Mesenchymal stem cell (in vitro differentiated cells and primary cell): ENCODE data around the gene GGTLC2.
A peak's percentile ranks its signal among the peaks of the same experiment; 100 is the strongest.

Source experiments
- DNase-seq: peaks from one replicate; pipeline ENCODE4 v3.0.0-alpha.2; 2013
- H2AFZ ChIP-seq: one replicate; pipeline ENCODE4 v1.6.1; 2013; ENCODE audit warnings: low read depth, mild to moderate bottlenecking, control low read depth, inconsistent platforms, low read length, moderate library complexity
- H2AK5ac ChIP-seq: 2 replicates; pipeline ENCODE4 v1.6.1; 2013; ENCODE audit warnings: low read length, moderate library complexity, mild to moderate bottlenecking, inconsistent platforms; ENCODE audit not compliant: severe bottlenecking
- H2BK120ac ChIP-seq: one replicate; pipeline ENCODE4 v1.6.1; 2013; ENCODE audit warnings: low read depth, mild to moderate bottlenecking, inconsistent platforms, low read length, moderate library complexity
- H2BK12ac ChIP-seq, 2 experiments: one replicate each; pipeline ENCODE4 v1.6.1; 2013; ENCODE audit warnings: inconsistent platforms in 2 of 2, low read length in 2 of 2, mild to moderate bottlenecking in 2 of 2, moderate library complexity in 2 of 2, control low read depth in 1 of 2
- H2BK15ac ChIP-seq: one replicate; pipeline ENCODE4 v1.6.1; 2013; ENCODE audit warnings: mild to moderate bottlenecking, low read depth, inconsistent platforms; ENCODE audit not compliant: poor library complexity, severe bottlenecking
- H2BK5ac ChIP-seq: 2 replicates; pipeline ENCODE4 v1.6.1; 2013; ENCODE audit warnings: low read depth, mild to moderate bottlenecking, low read length, control low read depth, inconsistent platforms; ENCODE audit not compliant: poor library complexity, severe bottlenecking
- H3K14ac ChIP-seq, 2 experiments: one replicate each; pipeline ENCODE4 v1.6.1; 2013; ENCODE audit warnings: inconsistent platforms in 2 of 2, low read length in 2 of 2, control low read depth in 1 of 2, mild to moderate bottlenecking in 1 of 2, moderate library complexity in 1 of 2
- H3K18ac ChIP-seq, 2 experiments: one replicate each; pipeline ENCODE4 v1.6.1; 2013; ENCODE audit warnings: inconsistent platforms in 2 of 2, low read length in 2 of 2, control low read depth in 1 of 2, low read depth in 1 of 2, mild to moderate bottlenecking in 1 of 2
- H3K23ac ChIP-seq, 2 experiments: one replicate each; pipeline ENCODE4 v1.6.1; 2013; ENCODE audit warnings: inconsistent platforms in 2 of 2, low read length in 2 of 2, mild to moderate bottlenecking in 2 of 2, moderate library complexity in 2 of 2, control low read depth in 1 of 2
- H3K27ac ChIP-seq: 2 replicates; pipeline ENCODE4 v1.5.1; 2013; ENCODE audit warnings: mild to moderate bottlenecking, moderate library complexity, low read length, control low read depth, inconsistent platforms; ENCODE audit not compliant: poor library complexity, severe bottlenecking
- H3K27me3 ChIP-seq, 2 experiments: 2 replicates each; pipeline versions ENCODE4 v1.6.1 to v1.7.0; 2013; ENCODE audit warnings: low read length in 2 of 2, mild to moderate bottlenecking in 2 of 2, moderate library complexity in 2 of 2, control low read depth in 1 of 2, inconsistent platforms in 1 of 2; ENCODE audit not compliant: control insufficient read depth in 1 of 2, insufficient read depth in 1 of 2
- H3K36me3 ChIP-seq, 2 experiments: 2 replicates each; pipeline versions ENCODE4 v1.6.1 to v1.7.0; 2013; ENCODE audit warnings: low read length in 2 of 2, control low read depth in 1 of 2, inconsistent platforms in 1 of 2, low read depth in 1 of 2, mild to moderate bottlenecking in 1 of 2; ENCODE audit not compliant: insufficient read depth in 2 of 2, control insufficient read depth in 1 of 2
- H3K4ac ChIP-seq, 2 experiments: one replicate each; pipeline ENCODE4 v1.6.1; 2013; ENCODE audit warnings: inconsistent platforms in 2 of 2, low read length in 2 of 2, mild to moderate bottlenecking in 2 of 2, moderate library complexity in 2 of 2, control low read depth in 1 of 2, low read depth in 1 of 2
- H3K4me1 ChIP-seq: 2 replicates; pipeline ENCODE4 v1.6.1; 2013; ENCODE audit warnings: low read depth, low read length, control low read depth; ENCODE audit not compliant: control insufficient read depth, insufficient read depth
- H3K4me2 ChIP-seq: 2 replicates; pipeline ENCODE4 v1.6.1; 2013; ENCODE audit warnings: low read length, mild to moderate bottlenecking, inconsistent platforms; ENCODE audit not compliant: poor library complexity, severe bottlenecking
- H3K4me3 ChIP-seq, 2 experiments: 2 replicates each; pipeline versions ENCODE4 v1.5.1 to v1.7.0; 2013; ENCODE audit warnings: low read length in 2 of 2, mild to moderate bottlenecking in 2 of 2, control low read depth in 1 of 2, low read depth in 1 of 2; ENCODE audit not compliant: insufficient read depth in 1 of 2
- H3K79me1 ChIP-seq: replicated peaks from 2 replicates; pipeline ENCODE4 v1.6.1; 2013; ENCODE audit warnings: mild to moderate bottlenecking, control low read depth, low read length, inconsistent platforms; ENCODE audit not compliant: poor library complexity, severe bottlenecking
- H3K9ac ChIP-seq: 2 replicates; pipeline ENCODE4 v1.7.0; 2013; ENCODE audit warnings: mild to moderate bottlenecking, low read length, moderate library complexity
- H3K9me3 ChIP-seq: 2 replicates; pipeline ENCODE4 v1.7.0; 2013; ENCODE audit warnings: mild to moderate bottlenecking, low read length; ENCODE audit not compliant: control insufficient read depth
- H4K8ac ChIP-seq: one replicate; pipeline ENCODE4 v1.6.1; 2013; ENCODE audit warnings: inconsistent platforms, mild to moderate bottlenecking, low read length, moderate library complexity
- H4K91ac ChIP-seq: one replicate; pipeline ENCODE4 v1.6.1; 2013; ENCODE audit warnings: mild to moderate bottlenecking, low read length, inconsistent platforms
- WGBS: methylation state at CpG from one replicate; pipeline ENCODE4 v1.1.7; 2013; ENCODE audit warnings: mixed read lengths; 5-methylcytosine and 5-hydroxymethylcytosine counted together

GGTLC2 gene

GRCh38 chr22:22680396-22680795 is 36.0 kb downstream of the GGTLC2 start:
- H3K23ac ChIP-seq: no peak overlapping the region
- H3K27ac ChIP-seq: peak overlapping the region; percentile 18
- no peaks in the 10 kb centered on the region for H3K36me3 ChIP-seq
- no peak overlapping the region for H3K18ac ChIP-seq
- no peak overlapping the region for H2BK5ac ChIP-seq
- no peak overlapping the region for H3K14ac ChIP-seq
- H4K8ac ChIP-seq: no peak overlapping the region
- H3K4me3 ChIP-seq: no peak overlapping the region
- no peak for DNase-seq
- no peak overlapping the region for H2BK12ac ChIP-seq
- H3K9ac ChIP-seq: no peak overlapping the region
- H4K91ac ChIP-seq: no peak overlapping the region
- H3K9me3 ChIP-seq: no peaks in the 10 kb centered on the region
- H2AK5ac ChIP-seq: peak overlapping the region; percentile 22
- H3K4me1 ChIP-seq: peaks cover 30% of the 10 kb centered on the region
- H2BK15ac ChIP-seq: no peak overlapping the region
- 69% methylated on average over 4 of the region's 4 CpGs for WGBS
- no peak overlapping the region for H2BK120ac ChIP-seq
- no peak overlapping the region for H2AFZ ChIP-seq
- no peak overlapping the region for H3K4me2 ChIP-seq
- H3K4ac ChIP-seq: no peak overlapping the region
- no peaks in the 10 kb centered on the region for H3K79me1 ChIP-seq
- peaks cover 0 to 34% of the 10 kb centered on the region in 2 experiments for H3K27me3 ChIP-seq

- Histone ChIP-seq H3K27ac (peak overlapping the region; percentile 58), H3K79me1 (no peaks in the 10 kb centered on the region), H3K14ac (no peak overlapping the region), H3K23ac (no peak overlapping the region), H2BK5ac (no peak overlapping the region), H2BK15ac (no peak overlapping the region), H3K4me1 (peaks cover 32% of the 10 kb centered on the region), H3K4ac (no peak overlapping the region), H3K36me3 (no peaks in the 10 kb centered on the region), H3K9ac (no peak overlapping the region), H2AFZ (no peak overlapping the region), H2AK5ac (no peak overlapping the region), H2BK120ac (no peak overlapping the region), H4K8ac (no peak overlapping the region), H2BK12ac (no peak overlapping the region), H3K27me3 (peaks cover 0 to 26% of the 10 kb centered on the region in 2 experiments), H3K4me2 (no peak overlapping the region), H3K9me3 (no peaks in the 10 kb centered on the region), H4K91ac (no peak overlapping the region), H3K4me3 (no peak overlapping the region), H3K18ac (no peak overlapping the region)
- 12% methylated on average over 2 of the region's 3 CpGs for WGBS
- no peak for DNase-seq
Observed at GRCh38 chr22:22681221-22681739, 36.9 kb downstream of the GGTLC2 start.

GRCh38 chr22:22682196-22682595 is 37.8 kb downstream of the GGTLC2 start:
- no peak for DNase-seq
- Histone ChIP-seq H3K14ac (no peak overlapping the region), H3K9me3 (no peaks in the 10 kb centered on the region), H4K8ac (no peak overlapping the region), H3K79me1 (no peaks in the 10 kb centered on the region), H3K4ac (no peak overlapping the region), H4K91ac (peak overlapping the region; percentile 4), H3K4me3 (no peak overlapping the region), H3K23ac (no peak overlapping the region), H3K36me3 (no peaks in the 10 kb centered on the region), H3K4me1 (peaks cover 32% of the 10 kb centered on the region), H3K27me3 (peaks cover 0 to 20% of the 10 kb centered on the region in 2 experiments), H2AFZ (no peak overlapping the region), H2AK5ac (no peak overlapping the region), H2BK12ac (no peak overlapping the region), H2BK120ac (no peak overlapping the region), H3K4me2 (no peak overlapping the region), H3K27ac (no peak overlapping the region), H2BK15ac (no peak overlapping the region), H3K18ac (no peak overlapping the region), H3K9ac (no peak overlapping the region), H2BK5ac (no peak overlapping the region)
- 81% methylated on average over 1 of the region's 1 CpG for WGBS

- peaks cover 32% of the 10 kb centered on the region for H3K4me1 ChIP-seq
Observed at GRCh38 chr22:22682807-22683667, 38.6 kb downstream of the GGTLC2 start.

More at GRCh38 chr22:22682807-22683667, 38.6 kb downstream of the GGTLC2 start:
- no peak for DNase-seq
- H2AFZ ChIP-seq: no peak overlapping the region
- no peak overlapping the region for H3K23ac ChIP-seq
- H2BK5ac ChIP-seq: no peak overlapping the region
- no peak overlapping the region for H4K91ac ChIP-seq
- peaks cover 0 to 20% of the 10 kb centered on the region in 2 experiments for H3K27me3 ChIP-seq
- H3K27ac ChIP-seq: no peak overlapping the region
- no peak overlapping the region for H3K18ac ChIP-seq
- H3K9ac ChIP-seq: no peak overlapping the region
- H2BK12ac ChIP-seq: no peak overlapping the region
- no peak overlapping the region for H3K4me2 ChIP-seq
- H2BK120ac ChIP-seq: no peak overlapping the region
- H3K14ac ChIP-seq: no peak overlapping the region
- WGBS: 59% methylated on average over 4 of the region's 5 CpGs
- H4K8ac ChIP-seq: no peak overlapping the region
- H3K79me1 ChIP-seq: no peaks in the 10 kb centered on the region
- H3K4me3 ChIP-seq: no peak overlapping the region
- no peaks in the 10 kb centered on the region for H3K36me3 ChIP-seq
- H2AK5ac ChIP-seq: no peak overlapping the region
- H2BK15ac ChIP-seq: no peak overlapping the region
- no peaks in the 10 kb centered on the region for H3K9me3 ChIP-seq
- no peak overlapping the region for H3K4ac ChIP-seq
